Ascending aorta (tissue), 2 donors: ENCODE results near the gene GRIK2. TPM values are rescaled to one million over a fixed set of nuclear protein-coding genes. Genes with fewer than 3 reads are reported as not detected.

Experiments used
- DNase-seq, 2 donors: peaks; one replicate each; pipeline ENCODE4 v3.0.0-alpha.2; 2019; ENCODE audit warnings: low spot score in 2 of 2
- H3K27ac ChIP-seq, 2 donors: fragments of 200-600 bp; sonication (generic); one replicate each; pipeline ENCODE4 v1.5.1; 2016 to 2017; ENCODE audit warnings: mild to moderate bottlenecking in 1 of 2
- H3K27me3 ChIP-seq: fragments of 200-600 bp; sonication (generic); one replicate; pipeline ENCODE4 v1.5.1; 2017
- H3K36me3 ChIP-seq, 2 donors: fragments of 200-600 bp; sonication (generic); one replicate each; pipeline ENCODE4 v1.5.1; 2016
- H3K4me1 ChIP-seq, 2 donors: fragments of 200-600 bp; sonication (generic); one replicate each; pipeline ENCODE4 v1.5.1; 2016 to 2017; ENCODE audit warnings: mild to moderate bottlenecking in 1 of 2
- H3K4me3 ChIP-seq, 2 donors: fragments of 200-600 bp; sonication (generic); one replicate each; pipeline ENCODE4 v1.5.1; 2016 to 2017; ENCODE audit warnings: mild to moderate bottlenecking in 1 of 2
- H3K9me3 ChIP-seq, 2 donors: fragments of 200-600 bp; sonication (generic); one replicate each; pipeline ENCODE4 v1.5.1; 2016
- CTCF ChIP-seq, 3 experiments: fragments of 200-600 bp in 2 of 3; fragments of 450-650 bp in 1 of 3; sonication (generic) in 2 of 3; IDR thresholded peaks; one replicate each; pipeline ENCODE4 v1.5.1; 2016 to 2019; ENCODE audit warnings: antibody characterized with exemption in 3 of 3, mild to moderate bottlenecking in 1 of 3, moderate library complexity in 1 of 3
- intact Hi-C: fragments of 100-400 bp; cut with DNase I; formaldehyde crosslinking; loops from one replicate; pipeline ENCODE4 v1.15.1; 2023
- total RNA-seq: library from RNA; depleted of rRNA; stranded (reverse); fragments of >200 nt; gene quantifications from one replicate; pipeline ENCODE4 v1.1.0, GENCODE V29; 2016

Gene GRIK2
- total RNA-seq, 1 donor from 2014 or later, result not detected

- no peak overlapping the region for H3K4me3 ChIP-seq
These were observed 289.4 kb downstream of the GRIK2 start for GRCh38 chr6:101682937-101683336.

DNA sequence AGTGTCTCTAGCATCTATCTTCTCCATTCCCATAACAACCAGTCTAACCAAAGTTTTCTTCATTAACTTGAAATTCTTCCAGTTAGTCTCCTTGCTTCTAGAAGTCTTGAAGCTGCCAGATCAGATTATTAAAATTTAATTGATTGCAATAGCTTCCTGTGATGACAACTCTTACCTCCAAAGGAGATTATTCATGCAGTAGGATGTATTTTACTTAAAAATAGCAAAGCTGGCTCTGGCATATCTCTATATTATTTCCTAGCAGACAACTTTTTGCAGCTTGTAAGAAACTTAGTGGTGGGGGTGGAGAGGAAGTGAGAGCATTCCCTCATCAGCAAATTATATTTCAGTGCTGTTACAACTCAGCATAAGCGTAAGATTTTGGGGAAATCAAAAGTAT lies 290.4 kb downstream of the GRIK2 start:
- Histone ChIP-seq H3K36me3 (no peaks in the 10 kb centered on the region), H3K27me3 (no peaks in the 10 kb centered on the region), H3K27ac (no peak overlapping the region), H3K9me3 (no peaks in the 10 kb centered on the region), H3K4me3 (no peak overlapping the region), H3K4me1 (no peaks in the 10 kb centered on the region)
- intact Hi-C loops, result no loop called here
- no peak for DNase-seq
- TF ChIP-seq CTCF (IDR thresholded peaks at IDR 0.05), result no peak

More at GRCh38 chr6:101682937-101683336, 289.4 kb downstream of the GRIK2 start:
- no peak for TF ChIP-seq CTCF (IDR thresholded peaks at IDR 0.05)
- Histone ChIP-seq H3K27me3 (no peaks in the 10 kb centered on the region), H3K4me1 (no peaks in the 10 kb centered on the region), H3K36me3 (no peaks in the 10 kb centered on the region), H3K9me3 (no peaks in the 10 kb centered on the region), H3K27ac (no peak overlapping the region)
- DNase-seq, result no peak
- intact Hi-C loops, result no loop called here

GRCh38 chr6:101686653-101687052 lies 293.1 kb downstream of the GRIK2 start:
- DNase-seq, result no peak
- no peak for TF ChIP-seq CTCF (IDR thresholded peaks at IDR 0.05)
- Histone ChIP-seq H3K9me3 (no peaks in the 10 kb centered on the region), H3K27me3 (no peaks in the 10 kb centered on the region), H3K27ac (no peak overlapping the region), H3K4me1 (no peaks in the 10 kb centered on the region), H3K4me3 (no peak overlapping the region), H3K36me3 (no peaks in the 10 kb centered on the region)
- intact Hi-C loops, result no loop called here

DNA sequence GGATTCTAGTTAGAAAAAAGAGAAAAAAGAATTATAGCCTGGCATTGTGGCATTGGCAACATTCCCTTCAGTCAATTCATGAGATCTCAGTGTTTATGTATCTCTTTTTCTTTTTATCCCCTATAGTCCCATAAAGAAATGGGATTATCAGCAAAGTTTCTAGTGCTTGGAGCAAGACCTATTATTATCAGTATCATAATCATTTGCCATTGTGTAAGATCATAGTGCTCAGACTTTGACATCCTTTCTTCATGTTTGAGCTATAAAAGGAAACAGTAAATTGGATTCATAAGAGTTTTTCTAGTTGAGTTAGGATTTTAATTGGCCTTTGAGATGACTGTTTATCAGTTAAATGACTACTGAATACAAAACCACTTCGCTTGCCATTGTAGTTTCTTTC lies 295.6 kb downstream of the GRIK2 start:
- no peak for DNase-seq
- H3K4me1 ChIP-seq, result no peaks in the 10 kb centered on the region
- H3K27me3 ChIP-seq, result no peaks in the 10 kb centered on the region
- H3K9me3 ChIP-seq, result no peaks in the 10 kb centered on the region
- H3K36me3 ChIP-seq, result no peaks in the 10 kb centered on the region
- TF ChIP-seq CTCF (IDR thresholded peaks at IDR 0.05), result no peak
- intact Hi-C loops, result no loop called here
- no peak overlapping the region for H3K4me3 ChIP-seq
- no peak overlapping the region for H3K27ac ChIP-seq

DNA sequence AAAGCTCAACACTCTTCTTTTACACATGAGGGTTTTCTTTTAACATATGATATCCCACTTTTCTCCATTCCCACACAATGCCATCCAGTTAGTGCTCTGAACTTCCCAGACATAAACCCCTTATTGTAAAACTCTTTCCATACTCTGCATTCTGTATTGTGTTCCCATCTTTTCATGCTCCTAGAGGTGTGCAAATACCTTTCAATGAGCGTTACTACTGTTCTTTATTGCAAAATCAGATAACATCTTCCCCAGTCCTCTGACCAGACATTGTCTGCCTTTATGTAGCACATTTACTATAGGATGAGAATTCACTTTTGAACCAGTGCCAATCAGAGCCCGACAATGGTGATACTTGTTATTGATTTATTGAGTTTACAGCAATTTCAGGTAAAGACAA lies 296.2 kb downstream of the GRIK2 start:
- H3K9me3 ChIP-seq, result no peaks in the 10 kb centered on the region
- no peak for TF ChIP-seq CTCF (IDR thresholded peaks at IDR 0.05)
- intact Hi-C loops, result no loop called here

DNA sequence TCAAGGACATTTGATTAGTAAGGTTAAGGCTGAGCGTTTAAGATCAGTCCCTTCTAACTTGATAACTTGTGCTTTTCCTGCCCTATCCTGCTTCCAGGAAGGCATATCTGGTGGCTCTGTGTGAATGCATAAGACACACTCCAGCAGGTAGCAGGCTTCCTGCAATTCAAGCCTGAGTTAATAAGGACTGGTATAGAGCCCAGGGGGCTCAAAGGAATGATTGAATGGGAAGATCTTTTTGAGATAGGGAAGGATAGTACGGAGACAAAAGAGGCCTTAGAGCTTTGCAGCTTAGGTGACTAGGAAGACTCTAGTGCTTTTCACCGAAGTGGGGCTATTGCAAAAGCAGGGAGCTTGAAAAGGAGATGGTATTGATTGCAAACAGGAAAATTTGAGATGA lies 307.1 kb downstream of the GRIK2 start:
- H3K9me3 ChIP-seq, result no peaks in the 10 kb centered on the region
- no peaks in the 10 kb centered on the region for H3K36me3 ChIP-seq
- no peak overlapping the region for H3K4me3 ChIP-seq
- H3K27me3 ChIP-seq, result no peaks in the 10 kb centered on the region
- TF ChIP-seq CTCF (IDR thresholded peaks at IDR 0.05), result no peak
- intact Hi-C loops, result no loop called here
- no peak overlapping the region for H3K27ac ChIP-seq
- H3K4me1 ChIP-seq, result no peaks in the 10 kb centered on the region
- DNase-seq, result no peak

More for the DNA sequence above, 296.2 kb downstream of the GRIK2 start:
- H3K36me3 ChIP-seq, result no peaks in the 10 kb centered on the region
- no peaks in the 10 kb centered on the region for H3K4me1 ChIP-seq
- H3K27ac ChIP-seq, result no peak overlapping the region
- H3K27me3 ChIP-seq, result no peaks in the 10 kb centered on the region
- no peak for DNase-seq
- H3K4me3 ChIP-seq, result no peak overlapping the region
